Fibroblast of lung (primary cell): ENCODE data around the gene EPB41L5.

Source experiments
- CTCF ChIP-seq, 2 donors: IDR thresholded peaks in 1 of 2; conservative IDR thresholded peaks in 1 of 2; 1 replicate in 1 of 2; 2 replicates in 1 of 2; pipeline ENCODE4 v1.5.1; 2011 to 2012; ENCODE audit warnings: low read length in 2 of 2, control low read depth in 1 of 2, inconsistent platforms in 1 of 2, low read depth in 1 of 2, mild to moderate bottlenecking in 1 of 2
- EZH2 ChIP-seq: IDR thresholded peaks from 2 replicates; pipeline ENCODE4 v1.5.1; 2012; ENCODE audit warnings: low read length, control low read depth, mild to moderate bottlenecking; ENCODE audit errors: missing control alignments

GRCh38 chr2:119983108-119983507, 29.8 kb upstream of the EPB41L5 start:
- TF ChIP-seq EZH2 (no peak), CTCF (conservative IDR thresholded peaks at IDR 0.05 in 1 of 2, IDR thresholded peaks at IDR 0.05 in 1 of 2; ENCODE audit: low read depth in 1 of 2, low read length in 2 of 2) (no peak)
